C4-2B (cell line): Measurements from ENCODE around the gene DVL1.

Experiments
- H3K27ac ChIP-seq: fragments of 450-650 bp; 2 replicates; pipeline ENCODE4 v1.5.1; 2017
- CTCF ChIP-seq: fragments of 450-650 bp; conservative IDR thresholded peaks from 2 replicates; pipeline ENCODE4 v1.5.1; 2017; ENCODE audit warnings: mild to moderate bottlenecking
- ZFX ChIP-seq: fragments of 450-650 bp; IDR thresholded peaks from 2 replicates; pipeline ENCODE4 v1.6.1; 2017

Gene DVL1

GRCh38 chr1:1287288-1288110, 61.7 kb downstream of the DVL1 start:
- no peak for TF ChIP-seq ZFX
- TF ChIP-seq CTCF, result no peak
- no peak overlapping the region for H3K27ac ChIP-seq

- no peak overlapping the region for H3K27ac ChIP-seq
- TF ChIP-seq ZFX, result no peak
- TF ChIP-seq CTCF, result no peak
Observed at GRCh38 chr1:1286313-1287261, 62.6 kb downstream of the DVL1 start.

- H3K27ac ChIP-seq, result no peak overlapping the region
- TF ChIP-seq ZFX (no peak), CTCF (no peak)
Observed at GRCh38 chr1:1285611-1286311, 63.5 kb downstream of the DVL1 start.
